Stimulated activated CD4-positive, alpha-beta T cell treated with anti-CD3 and anti-CD28 coated beads, Interleukin-15, amount 100 ng/mL, for 24 hours (primary cell): ENCODE measurements around the gene DRD2.

Experiments used
- DNase-seq: peaks from one replicate; pipeline ENCODE4 v3.0.0-alpha.2; 2020

The DRD2 gene

GRCh38 chr11:113440816-113441215 is 34.4 kb downstream of the DRD2 start:
- no peak for DNase-seq

GRCh38 chr11:113436672-113437252 is 38.4 kb downstream of the DRD2 start:
- no peak for DNase-seq

- DNase-seq, result no peak
These were observed 39.8 kb downstream of the DRD2 start for GRCh38 chr11:113435190-113435968.

GRCh38 chr11:113431746-113432145 is 43.5 kb downstream of the DRD2 start:
- no peak for DNase-seq

GRCh38 chr11:113426686-113427085 is 48.5 kb downstream of the DRD2 start:
- no peak for DNase-seq

- DNase-seq, result no peak
These were observed 54.4 kb downstream of the DRD2 start for GRCh38 chr11:113420808-113421207.

GRCh38 chr11:113419454-113420003 is 55.7 kb downstream of the DRD2 start:
- DNase-seq, result no peak

GRCh38 chr11:113417428-113417827 is 57.8 kb downstream of the DRD2 start:
- DNase-seq, result no peak

GRCh38 chr11:113415343-113415742 is 59.9 kb downstream of the DRD2 start:
- DNase-seq, result no peak

- no peak for DNase-seq
These were observed 62.5 kb downstream of the DRD2 start for GRCh38 chr11:113412675-113413074.

GRCh38 chr11:113411536-113411935 is 63.7 kb downstream of the DRD2 start:
- DNase-seq, result no peak

- DNase-seq, result no peak
These were observed 64.6 kb downstream of the DRD2 start for GRCh38 chr11:113410414-113411135.

- DNase-seq, result no peak
These were observed 65.7 kb downstream of the DRD2 start for GRCh38 chr11:113409526-113409925.

GRCh38 chr11:113408887-113409286 is 66.3 kb downstream of the DRD2 start:
- DNase-seq, result no peak

GRCh38 chr11:113408206-113408605 is 67.0 kb downstream of the DRD2 start:
- no peak for DNase-seq

GRCh38 chr11:113407163-113407562 is 68.0 kb downstream of the DRD2 start:
- no peak for DNase-seq

GRCh38 chr11:113405724-113406478 is 69.3 kb downstream of the DRD2 start:
- no peak for DNase-seq

GRCh38 chr11:113404859-113405430 is 70.3 kb downstream of the DRD2 start:
- no peak for DNase-seq

- no peak for DNase-seq
These were observed 73.5 kb downstream of the DRD2 start for GRCh38 chr11:113401718-113402117.

GRCh38 chr11:113400631-113401230 is 74.5 kb downstream of the DRD2 start:
- no peak for DNase-seq

GRCh38 chr11:113398669-113399430 is 76.3 kb downstream of the DRD2 start:
- DNase-seq, result no peak
